Measurements from ENCODE around the gene STAP1.
"Not testable (repeated sequence)": the region's sequence is repeated elsewhere in the genome, so short reads cannot be mapped to it uniquely, and the experiment has no call there.

STAP1 gene

DNA sequence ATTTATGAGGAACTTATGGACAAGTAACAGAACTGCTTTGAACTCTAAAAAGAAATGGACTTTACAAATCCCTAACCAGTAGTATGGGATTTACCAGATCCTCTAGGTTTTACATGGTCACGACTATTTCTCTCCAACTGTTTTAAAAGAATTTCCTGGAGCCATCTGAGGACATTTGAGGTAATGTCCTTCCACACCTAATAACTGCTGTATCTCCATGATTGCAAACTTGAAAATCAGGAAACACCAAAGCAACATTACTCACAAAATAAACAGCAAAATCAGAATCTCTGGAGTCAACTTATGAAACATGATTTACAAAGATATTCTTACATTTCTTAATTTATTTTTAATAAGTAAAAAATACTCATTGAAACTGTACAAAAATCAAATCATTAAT lies 58.0 kb downstream of the STAP1 start:
- no peak for DNase-seq (ENCODE audit: low read depth)

DNA sequence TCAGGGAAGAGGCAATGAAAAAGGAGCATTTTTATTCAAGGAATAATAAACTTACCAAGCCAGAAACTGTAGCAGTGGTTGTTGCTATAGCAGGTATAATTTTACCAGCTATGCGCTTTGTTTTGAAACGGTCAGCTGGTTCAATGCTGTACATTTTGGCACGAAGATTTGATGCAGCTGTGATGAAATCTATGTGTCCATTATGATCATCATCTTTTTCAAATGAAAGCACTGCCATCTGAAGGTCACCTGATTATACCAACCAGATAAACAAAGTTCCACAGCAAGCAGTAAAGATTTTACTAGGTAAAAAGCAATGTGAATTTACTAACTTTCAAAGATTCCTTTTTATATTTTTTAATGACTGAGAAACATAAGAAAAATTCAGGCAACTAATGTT lies 66.4 kb downstream of the STAP1 start:
- DNase-seq (ENCODE audit: low read depth): no peak

DNA sequence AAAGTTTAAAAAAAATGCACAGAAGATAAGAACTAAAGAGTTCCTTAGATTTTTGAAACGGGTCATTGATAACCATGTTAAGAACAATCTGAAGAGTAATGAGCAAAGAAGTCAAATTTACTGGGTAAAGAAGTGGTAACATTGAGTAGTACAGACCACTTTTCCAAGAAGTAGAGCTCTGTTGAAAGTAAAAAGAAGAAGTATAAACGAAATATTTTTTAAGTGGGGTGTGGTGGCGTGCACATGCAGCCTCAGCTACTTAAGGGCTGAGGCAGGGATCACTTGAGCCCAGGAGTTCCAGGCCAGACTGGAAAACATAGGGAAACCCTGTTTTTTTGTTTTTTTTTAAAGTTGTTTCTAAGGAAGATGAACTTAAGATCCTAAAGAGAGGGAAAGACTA lies 74.0 kb downstream of the STAP1 start:
- DNase-seq (ENCODE audit: low read depth): no peak

DNA sequence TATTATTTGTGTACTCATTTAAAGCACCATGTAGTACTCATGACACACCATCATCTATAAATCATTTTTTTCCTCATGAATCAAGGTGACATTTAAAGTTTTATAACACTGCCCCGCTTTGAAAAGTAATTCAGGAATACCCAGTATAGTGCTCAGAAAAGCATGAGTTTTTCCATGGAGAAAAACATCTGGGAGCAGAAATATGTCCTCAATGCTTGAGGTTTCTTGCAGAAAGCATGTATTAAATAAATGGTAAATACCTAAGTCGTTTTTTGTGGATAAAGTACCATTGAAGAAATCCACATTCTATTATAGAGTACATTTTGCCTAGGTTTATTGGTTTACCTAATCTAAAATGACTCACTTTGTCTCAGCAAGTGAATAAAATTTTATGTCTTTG lies 76.2 kb downstream of the STAP1 start:
- no peak for DNase-seq (ENCODE audit: low read depth)

DNA sequence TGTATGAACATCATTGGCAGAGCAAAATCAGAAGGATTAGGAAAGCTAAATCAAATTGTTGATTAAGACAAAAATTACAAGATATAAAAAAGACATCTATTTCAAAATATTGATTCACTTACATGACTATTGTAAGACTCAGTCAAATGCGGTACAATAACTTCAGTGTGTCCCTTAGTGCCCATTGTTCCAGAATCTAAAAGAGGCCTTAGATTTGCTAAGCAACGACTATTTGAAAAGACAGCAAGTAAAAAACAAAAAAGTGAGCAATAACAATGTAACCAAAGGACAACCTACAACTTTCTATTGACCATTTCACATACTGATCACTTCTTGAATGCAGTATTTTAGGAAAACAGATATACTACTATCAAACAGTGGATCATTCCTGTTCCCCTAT lies 76.8 kb downstream of the STAP1 start:
- DNase-seq (ENCODE audit: low read depth): no peak

DNA sequence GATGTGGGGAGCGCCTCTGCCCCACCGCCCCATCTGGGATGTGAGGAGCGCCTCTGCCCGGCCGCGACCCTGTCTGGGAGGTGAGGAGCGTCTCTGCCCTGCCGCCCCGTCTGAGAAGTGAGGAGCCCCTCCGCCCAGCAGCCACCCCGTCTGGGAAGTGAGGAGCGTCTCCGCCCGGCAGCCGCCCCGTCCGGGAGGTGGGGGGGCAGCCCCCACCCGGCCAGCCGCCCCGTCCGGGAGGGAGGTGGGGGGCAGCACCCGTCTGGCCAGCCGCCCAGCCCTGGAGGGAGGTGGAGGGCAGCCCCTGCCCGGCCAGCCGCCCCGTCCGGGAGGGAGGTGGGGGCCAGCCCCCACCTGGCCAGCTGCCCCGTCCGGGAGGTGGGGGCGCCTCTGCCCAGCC lies 78.5 kb downstream of the STAP1 start:
- not testable (repeated sequence) for DNase-seq (ENCODE audit: low read depth)

DNA sequence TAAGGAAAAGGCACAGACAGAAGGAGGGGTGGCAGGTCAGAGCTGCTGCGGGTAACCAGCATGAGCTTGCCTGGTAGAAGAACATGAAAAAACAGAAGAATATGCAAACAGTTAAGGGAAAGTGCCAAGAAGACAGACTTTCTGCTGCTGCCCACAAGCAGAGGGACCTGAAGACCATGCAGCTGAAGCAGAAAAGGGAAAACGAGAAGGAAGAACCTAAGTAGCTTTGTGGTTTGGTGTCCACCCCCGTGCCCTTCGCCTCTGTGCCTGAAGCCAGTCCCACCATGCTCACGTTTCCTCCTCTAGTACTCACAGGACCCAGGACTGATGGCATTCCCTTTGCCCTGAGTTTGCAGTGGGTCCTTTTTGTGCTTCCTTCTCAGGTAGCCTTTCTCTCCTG lies 79.6 kb downstream of the STAP1 start:
- no peak for DNase-seq (ENCODE audit: low read depth)

DNA sequence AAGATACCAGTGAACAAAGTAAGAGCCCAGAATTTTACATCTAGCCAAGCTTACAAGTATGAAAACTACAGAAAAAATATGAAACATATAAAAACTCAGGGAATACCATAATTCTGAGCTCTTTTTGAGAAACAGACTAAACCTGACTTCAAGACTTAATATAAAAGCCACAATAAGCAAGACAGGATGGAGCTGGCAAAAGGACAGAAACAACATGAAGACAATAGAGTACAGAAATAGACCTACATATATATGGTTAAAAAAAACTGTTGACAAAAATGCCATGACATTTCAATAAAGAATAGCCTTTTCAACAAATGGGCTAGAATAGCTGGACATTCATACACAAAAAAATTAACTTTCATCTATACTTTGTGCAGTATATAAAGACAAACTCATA lies 93.0 kb downstream of the STAP1 start:
- DNase-seq (ENCODE audit: low read depth): no peak

Data from fibroblast of the conjunctiva (primary cell).